HG03378 (cell line): ENCODE results near the gene ARHGAP15.

Source experiments
- ATAC-seq: cut with Tn5 transposase; IDR thresholded peaks from one replicate; pipeline ENCODE4 v1.9.1; 2021; ENCODE audit warnings: mild to moderate bottlenecking, moderate library complexity; ENCODE audit not compliant: unreplicated experiment

Gene ARHGAP15

GRCh38 chr2:143732871-143733270, 603.7 kb downstream of the ARHGAP15 start:
- no peak for ATAC-seq

DNA sequence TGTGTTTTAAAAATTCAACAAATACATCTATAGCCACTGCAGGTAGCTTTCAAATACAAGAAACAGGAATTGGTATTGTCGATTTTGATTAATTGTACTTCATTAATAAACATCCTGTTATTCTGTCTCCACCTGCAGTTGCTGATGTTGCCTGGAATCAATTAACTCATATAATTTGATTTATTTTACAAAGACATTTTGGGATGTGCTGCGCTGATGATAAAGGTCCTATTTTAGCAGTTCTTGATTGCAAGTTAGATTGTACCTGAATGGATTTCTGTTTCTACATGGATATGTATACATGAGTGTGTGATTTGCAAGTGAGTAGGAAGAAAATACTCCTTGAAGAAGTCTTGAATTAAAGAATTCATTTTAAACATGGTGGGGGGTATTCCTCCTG, 605.3 kb downstream of the ARHGAP15 start:
- no peak for ATAC-seq

DNA sequence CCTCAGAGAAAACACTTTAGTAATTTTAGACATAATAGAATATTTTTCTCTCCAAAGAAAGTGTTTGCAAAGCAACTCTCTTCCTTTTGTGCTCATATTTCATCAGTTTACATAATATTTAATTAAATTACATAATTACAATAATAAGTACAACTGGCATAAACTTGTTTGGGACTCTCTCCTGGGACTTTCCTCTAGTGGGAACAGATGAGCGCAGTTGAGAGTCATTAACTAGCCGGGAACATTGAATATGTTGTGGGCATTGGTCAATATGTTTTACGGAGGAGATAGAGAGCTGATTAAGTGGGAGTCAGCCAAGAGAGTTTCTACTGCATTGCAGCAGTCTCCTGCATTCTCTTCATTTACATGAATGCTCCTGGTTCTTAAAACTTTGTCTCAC, 607.7 kb downstream of the ARHGAP15 start:
- ATAC-seq: no peak

- no peak for ATAC-seq
Measured at GRCh38 chr2:143740431-143740830, 611.2 kb downstream of the ARHGAP15 start.

DNA sequence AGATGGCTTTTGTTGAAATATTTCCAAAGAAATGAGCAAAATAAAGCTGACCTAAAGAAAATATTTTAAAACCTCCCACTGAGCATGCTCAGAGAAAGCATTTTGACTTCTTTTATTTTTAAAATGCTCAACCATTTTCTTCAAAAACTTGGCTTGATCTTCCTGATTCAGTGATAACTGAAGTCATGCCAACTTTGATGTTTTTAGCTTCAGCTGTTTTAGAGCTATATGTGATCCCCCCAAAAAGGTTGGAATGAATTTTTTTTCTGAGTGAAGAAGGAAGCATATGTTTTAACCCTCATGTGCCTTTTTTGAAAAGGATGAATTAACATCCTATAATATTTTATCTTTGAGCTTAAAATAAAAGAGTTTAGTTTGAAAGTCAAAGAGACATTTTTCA, 612.0 kb downstream of the ARHGAP15 start:
- ATAC-seq: no peak

- ATAC-seq: no peak
Measured at GRCh38 chr2:143742581-143742980, 613.4 kb downstream of the ARHGAP15 start.

DNA sequence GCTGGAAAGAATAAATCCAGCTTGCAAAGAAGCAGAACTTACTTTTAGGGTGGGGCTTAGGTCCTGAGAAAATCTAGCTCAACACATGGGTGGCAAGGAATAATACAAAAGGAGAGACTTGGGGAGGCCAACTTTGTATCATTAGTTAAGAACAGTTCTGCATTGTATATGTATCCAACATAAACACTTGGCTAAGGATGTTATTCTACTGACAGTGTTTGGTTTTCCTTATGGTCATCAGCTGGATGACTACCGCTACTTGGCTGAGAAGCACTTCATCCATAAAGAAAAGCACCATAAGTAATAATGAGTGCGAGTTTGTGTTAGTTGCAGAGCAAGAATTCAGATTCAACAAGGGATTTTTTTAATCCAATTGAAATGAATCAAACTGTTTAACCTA, 614.9 kb downstream of the ARHGAP15 start:
- ATAC-seq: no peak

DNA sequence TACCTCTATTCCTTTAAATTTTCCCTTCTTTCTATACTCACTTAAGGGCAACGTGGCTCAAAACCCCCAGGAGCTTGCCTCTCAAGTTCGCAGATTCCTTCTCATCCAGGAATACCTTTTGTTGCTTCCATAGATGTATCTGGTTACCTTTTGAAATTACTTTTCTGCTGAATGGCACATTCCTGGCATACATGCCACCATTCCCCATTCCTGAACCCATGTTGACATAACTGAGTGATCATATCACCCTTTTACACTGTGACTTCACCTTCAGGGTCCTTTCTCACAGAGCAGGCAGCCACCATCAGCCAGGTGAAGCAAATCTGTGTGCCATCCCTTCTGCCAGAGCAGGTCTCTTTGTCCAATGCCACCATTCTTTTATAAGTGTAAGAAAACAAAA, 615.8 kb downstream of the ARHGAP15 start:
- no peak for ATAC-seq

DNA sequence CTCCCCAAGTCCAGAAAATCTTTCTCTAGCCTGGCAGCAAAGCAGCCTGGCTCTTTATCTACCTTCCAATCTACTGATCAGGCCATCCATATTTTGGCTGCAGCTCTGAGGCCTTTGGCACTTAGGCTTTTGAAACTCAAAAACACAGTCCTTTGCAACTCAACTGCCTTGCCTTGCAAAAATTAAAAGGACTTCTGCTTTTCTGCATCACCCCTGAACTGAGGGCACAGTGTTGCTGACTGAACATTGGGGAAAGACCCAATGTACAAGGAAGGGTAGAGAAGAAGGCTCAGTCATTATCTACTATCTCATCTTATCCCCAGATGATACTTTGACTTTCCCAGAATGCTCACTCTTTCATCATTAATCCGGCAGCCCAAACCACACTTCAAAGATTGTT, 625.5 kb downstream of the ARHGAP15 start:
- ATAC-seq: no peak

GRCh38 chr2:143758629-143759330, 629.6 kb downstream of the ARHGAP15 start:
- ATAC-seq: no peak

DNA sequence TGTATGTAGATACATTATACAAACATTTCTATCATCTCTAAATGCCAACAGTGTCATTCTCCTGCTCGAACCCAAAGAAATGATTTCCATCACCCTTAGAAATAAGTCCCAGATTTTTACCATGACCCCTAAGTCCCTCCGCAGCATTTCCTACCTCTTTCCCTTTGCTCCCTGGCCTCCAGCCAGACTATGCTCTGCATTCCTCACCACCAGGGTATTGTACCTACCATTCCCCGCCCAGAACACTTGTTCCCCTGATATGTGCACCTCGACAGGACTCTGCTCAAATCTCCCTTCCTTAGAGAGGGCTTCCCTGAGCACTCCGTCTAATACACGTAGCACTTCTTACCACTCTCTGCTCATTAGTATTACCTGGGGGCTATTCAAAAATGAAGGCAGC, 630.2 kb downstream of the ARHGAP15 start:
- no peak for ATAC-seq

DNA sequence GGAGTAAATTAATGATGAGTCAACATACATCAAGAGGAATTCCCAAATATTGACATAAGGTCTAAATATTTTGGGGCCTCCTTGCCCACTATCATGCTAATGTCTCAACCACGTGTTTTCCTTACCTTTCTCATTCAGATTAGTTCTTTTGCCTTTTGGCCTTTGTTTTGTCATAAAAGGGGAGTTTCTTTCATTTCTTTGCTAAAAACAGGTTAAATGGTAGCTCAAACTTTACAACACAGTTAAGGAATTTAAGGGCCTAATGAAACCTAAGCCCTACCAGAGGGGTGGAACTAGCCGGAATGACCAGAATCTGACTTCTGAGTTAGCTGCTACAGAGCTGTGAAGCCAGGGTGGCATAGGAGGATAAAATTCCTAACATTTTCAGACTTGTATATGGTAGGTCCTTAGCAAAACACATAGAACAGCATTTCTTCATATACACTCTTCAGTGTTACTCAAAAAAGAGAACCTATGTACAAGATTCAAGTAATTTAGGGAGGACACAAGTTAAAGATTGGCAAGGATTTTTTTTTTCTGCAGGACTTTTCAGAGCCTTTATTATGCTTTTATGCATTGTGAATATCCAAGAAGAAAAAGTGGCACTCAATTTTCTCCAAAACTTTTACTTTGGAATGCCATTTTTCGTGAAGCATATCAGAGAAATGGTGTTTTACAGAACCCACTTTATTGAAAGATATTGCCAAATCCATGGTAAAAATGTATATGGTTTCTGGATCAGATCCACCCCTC, 633.1 kb downstream of the ARHGAP15 start:
- no peak for ATAC-seq

- ATAC-seq: no peak
Measured at GRCh38 chr2:143764261-143764660, 635.0 kb downstream of the ARHGAP15 start.

- ATAC-seq: no peak
Measured at GRCh38 chr2:143764706-143765105, 635.5 kb downstream of the ARHGAP15 start.

- ATAC-seq: no peak
Measured at GRCh38 chr2:143768991-143769390, 639.8 kb downstream of the ARHGAP15 start.

DNA sequence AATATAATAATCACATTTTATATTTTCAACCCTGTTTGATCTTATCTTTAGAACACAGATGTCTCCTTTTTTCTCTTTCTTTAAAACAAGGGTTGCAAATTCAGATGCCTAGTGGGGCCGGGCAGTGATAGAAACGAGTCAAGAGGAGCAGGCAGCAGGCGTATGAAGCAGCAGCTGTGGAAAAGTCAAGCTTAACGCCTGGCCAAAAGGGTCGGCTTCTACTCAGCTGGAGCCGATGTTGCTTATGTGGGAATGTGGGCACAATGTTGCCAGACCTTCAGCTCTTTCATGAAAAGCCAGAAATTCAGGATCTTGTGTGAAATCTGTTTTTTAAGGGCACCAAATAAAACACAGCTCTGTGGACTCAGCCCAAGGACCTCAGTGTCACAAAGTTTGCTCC, 642.7 kb downstream of the ARHGAP15 start:
- no peak for ATAC-seq

DNA sequence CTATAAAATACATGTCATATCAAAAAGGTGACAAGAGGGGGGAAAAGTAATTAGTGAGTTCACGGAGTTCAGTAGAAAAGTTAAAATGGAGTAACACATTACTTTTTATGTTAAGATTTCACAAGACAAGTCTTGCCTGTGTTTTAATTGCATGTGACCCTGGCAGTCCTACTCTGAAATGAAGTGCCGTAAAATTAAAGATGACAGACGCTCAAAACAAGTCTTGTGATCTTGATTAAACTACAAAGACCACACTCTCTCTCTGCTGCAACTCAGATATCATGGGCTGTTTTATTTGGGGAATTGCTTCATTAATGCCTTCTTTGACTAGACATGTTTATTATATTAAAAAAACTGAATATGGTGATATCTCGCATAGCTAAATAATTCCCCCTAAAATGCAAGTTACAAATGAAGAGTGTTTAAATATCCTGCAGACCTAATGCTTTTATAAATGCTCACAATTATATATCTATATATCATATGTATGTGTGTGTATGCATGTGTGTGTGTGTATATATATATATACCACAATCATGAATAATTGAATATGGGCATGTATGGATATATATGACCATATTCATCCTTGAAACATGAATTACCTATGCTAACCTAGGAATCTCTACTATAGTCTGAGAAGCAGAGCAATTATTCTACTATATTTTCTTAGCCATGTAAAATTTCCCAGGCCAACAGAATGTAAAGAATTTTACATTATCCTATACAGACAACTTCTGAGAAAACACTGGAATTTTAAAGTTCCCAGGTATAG, 647.5 kb downstream of the ARHGAP15 start:
- no peak for ATAC-seq

GRCh38 chr2:143779021-143779420, 649.8 kb downstream of the ARHGAP15 start:
- ATAC-seq: no peak

DNA sequence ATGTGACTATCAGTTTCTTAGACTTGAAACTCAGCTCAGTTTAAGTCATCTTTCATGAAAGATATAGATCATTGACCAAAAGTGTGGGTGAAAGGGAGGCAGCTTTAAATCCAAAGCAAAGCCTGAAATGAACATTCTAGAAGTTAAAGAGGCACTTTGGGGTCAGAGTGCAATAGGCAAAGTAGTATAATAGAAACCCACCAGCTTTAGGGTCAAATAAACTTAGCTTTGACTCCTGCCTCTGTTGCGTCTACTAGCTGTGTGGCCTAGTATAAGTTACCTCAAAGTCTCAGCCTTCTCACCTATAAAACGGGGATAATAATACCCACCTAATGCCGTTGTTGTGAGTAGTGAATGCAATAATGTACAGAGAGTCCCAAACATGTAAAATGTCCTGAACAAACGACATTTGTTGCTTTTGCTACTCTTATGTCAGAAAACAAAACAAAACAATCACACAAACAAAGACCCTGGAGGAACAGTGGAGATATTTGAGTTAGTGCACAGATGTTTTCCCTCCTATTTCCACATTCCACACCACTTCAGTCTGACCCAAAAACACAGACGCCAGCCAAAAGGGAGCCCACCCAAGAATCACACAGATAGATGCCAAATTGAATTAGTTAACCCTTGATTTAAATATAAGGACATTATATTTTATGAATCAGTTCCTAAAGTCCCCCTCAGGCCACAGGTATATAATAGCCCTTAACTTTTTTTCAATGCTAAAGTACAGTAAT, 657.0 kb downstream of the ARHGAP15 start:
- ATAC-seq: no peak

DNA sequence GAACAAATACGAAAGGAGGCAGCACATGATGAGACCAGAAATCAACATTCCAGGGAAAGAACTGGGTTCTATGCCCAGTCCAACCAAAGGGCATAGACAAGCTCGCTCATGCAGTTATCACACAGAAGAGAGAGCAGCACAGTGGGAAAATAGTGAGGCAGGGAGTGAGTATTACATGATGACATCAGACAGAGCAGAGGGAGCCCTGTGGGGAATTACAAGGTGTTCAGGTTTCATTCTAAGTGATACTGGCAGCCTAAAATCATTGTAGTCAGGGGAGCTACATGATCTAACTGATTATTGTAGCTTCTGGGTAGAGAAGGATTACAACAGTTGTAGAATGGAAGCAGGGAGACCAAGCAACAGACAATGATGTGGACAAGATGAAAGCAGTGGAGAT, 658.5 kb downstream of the ARHGAP15 start:
- ATAC-seq: no peak

- ATAC-seq: no peak
Measured at GRCh38 chr2:143792602-143793001, 663.4 kb downstream of the ARHGAP15 start.
